ENCODE data around the gene ZNRF3.
"Not testable (repeated sequence)": the region's sequence is repeated elsewhere in the genome, so short reads cannot be mapped to it uniquely, and the experiment has no call there.

ZNRF3 gene

DNA sequence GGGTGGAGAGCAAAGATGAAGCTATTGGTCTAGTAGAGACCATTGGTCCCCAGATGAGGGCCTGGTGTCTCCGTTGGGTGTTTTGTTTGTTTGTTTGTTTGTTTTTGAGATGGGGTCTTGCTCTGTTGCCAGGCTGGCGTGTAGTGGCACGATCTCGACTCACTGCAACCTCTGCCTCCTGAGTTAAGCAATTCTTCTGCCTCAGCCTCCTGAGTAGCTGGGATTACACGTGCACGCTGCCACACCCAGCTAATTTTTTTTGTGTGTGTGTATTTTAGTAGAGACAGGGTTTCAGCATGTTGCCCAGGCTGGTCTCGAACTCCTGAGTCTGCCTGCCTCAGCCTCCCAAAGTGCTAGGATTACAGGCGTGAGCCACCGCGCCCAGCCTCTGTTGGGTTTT is 25.4 kb downstream of the ZNRF3 start:
- not testable (repeated sequence) for DNase-seq

DNA sequence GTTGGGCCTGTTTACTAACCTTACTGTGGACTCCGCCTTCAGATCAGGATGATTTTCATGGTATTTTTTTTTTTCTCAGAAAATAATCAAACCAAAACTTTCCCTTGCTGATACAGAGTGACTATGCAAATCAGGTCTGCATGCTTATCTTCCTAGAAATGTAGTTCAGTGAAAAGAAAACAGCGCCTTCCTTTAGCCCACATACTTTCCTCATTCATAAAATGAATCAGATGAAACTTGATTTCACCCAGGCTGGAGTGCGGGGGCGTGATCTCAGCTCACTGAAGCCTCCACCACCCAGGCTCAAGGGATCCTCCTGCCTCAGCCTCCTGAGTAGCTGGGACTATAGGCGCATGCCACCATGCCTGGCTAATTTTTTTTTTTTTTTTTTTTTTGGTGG is 26.0 kb downstream of the ZNRF3 start:
- DNase-seq = no peak

GRCh38 chr22:28910569-28911303 is 27.4 kb downstream of the ZNRF3 start:
- DNase-seq = no peak

DNA sequence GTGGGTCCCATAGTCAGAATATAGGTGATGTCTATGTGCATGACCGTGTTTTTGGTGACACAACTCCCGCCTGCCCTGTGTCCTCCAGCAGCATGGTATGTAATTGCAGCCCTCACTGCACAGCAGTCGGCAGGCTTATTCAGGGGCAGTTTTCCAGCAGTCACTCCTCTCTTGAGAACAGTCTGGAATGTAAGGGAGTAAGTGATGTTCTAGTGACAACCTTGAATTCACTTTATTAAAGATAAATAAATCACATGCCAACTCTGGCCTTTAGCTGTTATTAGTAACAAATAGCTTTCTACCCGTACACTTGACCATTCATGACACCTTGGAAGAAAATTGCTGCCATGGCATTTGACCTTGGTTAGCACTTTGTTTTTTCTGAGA is 27.9 kb downstream of the ZNRF3 start:
- DNase-seq = no peak

DNA sequence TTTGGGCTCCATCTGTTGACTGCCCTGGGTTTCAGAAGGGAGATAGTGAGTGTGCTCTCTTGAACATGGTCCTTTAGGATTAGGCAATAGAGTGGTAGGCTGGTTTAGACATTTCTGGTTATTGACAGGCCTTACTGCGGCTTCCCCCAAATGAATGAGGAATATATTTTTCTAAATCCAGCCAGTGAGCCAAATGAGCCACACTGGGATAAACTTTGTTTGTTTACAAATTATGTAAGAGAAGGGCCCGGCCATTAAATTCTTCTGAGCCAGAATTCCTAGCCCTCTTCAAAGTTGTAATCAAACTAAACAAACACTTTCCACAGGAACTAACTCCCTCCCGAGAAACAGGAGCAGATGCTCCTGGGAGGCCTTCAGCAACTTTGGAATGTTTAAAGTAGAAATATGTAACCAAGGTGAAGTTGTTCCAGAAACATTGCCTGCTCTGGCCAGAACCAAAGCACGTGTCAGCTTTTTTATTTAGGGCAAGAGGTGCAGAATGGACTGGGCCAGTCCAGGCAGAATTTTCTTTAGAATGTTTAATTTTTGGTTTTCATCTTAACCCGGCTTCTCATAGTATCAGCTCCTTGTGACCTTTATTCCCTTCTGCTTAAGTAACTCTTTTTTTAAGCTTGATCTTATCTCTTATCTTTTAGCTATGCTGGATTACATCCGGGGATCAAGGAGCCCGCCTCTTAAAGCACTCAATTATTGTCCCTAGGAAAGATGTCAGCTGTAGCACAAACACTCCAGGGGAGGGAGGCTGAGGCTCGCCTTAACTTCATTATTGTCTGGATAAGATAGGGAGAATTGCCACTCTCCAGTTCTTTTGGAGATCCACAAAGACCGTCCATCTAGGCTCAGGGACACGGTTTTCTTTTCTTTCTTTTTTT is 28.7 kb downstream of the ZNRF3 start:
- no peak for DNase-seq

GRCh38 chr22:28914201-28914600 is 30.8 kb downstream of the ZNRF3 start:
- DNase-seq = no peak

DNA sequence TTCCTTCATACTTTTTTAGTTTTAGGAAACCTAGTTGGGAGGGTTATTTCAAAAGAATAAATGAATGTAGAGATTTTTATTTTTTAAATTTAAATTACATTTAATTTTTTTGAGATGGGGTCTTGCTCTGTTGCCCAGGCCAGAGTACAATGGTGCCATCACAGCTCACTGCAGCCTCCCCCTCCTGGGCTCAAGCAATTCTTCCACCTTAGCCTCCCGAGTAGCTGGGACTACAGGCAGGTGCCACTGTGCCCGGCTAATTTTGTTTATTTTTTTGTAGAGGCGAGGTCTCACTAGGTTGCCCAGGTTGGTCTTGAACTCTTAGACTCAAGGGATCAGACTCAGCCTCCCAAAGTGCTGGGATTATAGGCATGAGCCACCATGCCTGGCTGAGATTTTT is 32.6 kb downstream of the ZNRF3 start:
- no peak for DNase-seq

- DNase-seq = peak; percentile 78 to 79
Observed at GRCh38 chr22:28917747-28918549, 34.6 kb downstream of the ZNRF3 start.

- no peak for DNase-seq
Observed at GRCh38 chr22:28918550-28919271, 35.3 kb downstream of the ZNRF3 start.

- no peak for DNase-seq
Observed at GRCh38 chr22:28920757-28921584, 37.6 kb downstream of the ZNRF3 start.

DNA sequence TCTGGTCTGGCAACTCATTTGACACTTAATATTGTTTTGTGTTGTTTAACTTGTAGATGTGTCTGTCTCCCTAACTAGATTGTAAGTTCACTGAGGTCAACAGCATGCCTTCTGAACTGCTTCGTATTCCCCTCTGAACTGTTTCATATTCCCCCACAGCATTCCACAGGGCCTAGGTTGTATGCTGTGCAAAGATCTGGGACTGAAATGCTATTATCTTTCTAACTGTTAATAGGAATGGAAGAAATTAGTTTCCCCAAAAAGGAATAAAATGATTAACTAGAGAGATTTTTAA is 38.2 kb downstream of the ZNRF3 start:
- no peak for DNase-seq

- DNase-seq = no peak
Observed at GRCh38 chr22:28922540-28923244, 39.3 kb downstream of the ZNRF3 start.

- DNase-seq = peak; percentile 74 to 77
Observed at GRCh38 chr22:28923826-28924732, 40.7 kb downstream of the ZNRF3 start.

GRCh38 chr22:28925916-28926315 is 42.5 kb downstream of the ZNRF3 start:
- DNase-seq = no peak

DNA sequence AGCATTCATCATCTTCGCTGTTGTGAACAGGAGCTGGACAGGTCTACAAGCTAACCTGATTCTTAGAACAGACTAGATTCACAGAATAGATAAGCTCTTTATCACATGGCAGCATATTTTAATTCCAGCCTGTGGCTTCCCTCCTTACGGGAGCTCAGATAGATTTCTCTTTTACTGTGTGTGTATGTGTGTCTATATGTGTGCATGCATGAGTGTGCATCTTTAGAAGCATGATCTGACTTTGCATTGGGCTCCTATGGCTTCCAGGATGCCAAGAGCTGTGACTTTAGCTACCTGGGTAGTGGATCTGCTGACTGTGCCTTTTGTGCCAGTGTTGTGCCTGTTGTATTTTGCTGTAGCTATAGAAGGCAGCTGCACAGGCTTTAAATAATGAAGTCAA is 44.3 kb downstream of the ZNRF3 start:
- DNase-seq = no peak

- DNase-seq = no peak
Observed at GRCh38 chr22:28929197-28929596, 45.8 kb downstream of the ZNRF3 start.

DNA sequence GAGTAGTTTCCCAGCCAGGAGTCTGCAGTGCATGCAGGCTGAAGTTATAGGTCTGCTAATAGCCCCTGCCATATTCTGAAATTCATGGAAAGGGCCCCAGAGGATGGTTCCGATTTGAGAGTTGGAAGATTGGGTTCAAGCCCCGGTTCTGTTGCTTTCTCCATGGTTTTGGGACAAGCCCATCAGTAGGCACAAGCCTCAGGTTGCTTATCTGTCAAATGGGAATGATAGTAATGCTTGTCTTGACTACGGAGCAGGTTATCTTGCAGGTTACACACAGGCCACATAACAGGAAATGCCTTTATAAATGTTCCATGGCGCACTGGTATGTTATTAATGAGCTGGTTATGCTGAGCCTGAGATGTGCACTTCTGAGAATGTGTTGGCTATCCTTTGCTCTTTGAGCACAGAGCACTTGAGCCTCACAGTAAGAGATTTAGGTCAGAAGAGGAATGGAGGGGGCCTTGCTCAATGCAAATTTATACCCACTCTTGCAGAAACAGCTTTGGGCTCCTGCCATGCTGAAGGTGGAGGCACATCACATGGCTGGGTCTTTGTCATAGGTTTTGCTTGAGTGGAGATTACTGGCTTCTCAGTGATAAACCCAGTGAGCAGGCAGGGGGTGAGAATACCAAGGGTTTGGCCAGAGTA is 47.1 kb downstream of the ZNRF3 start:
- no peak for DNase-seq

- DNase-seq = no peak
Observed at GRCh38 chr22:28931844-28932567, 48.6 kb downstream of the ZNRF3 start.

DNA sequence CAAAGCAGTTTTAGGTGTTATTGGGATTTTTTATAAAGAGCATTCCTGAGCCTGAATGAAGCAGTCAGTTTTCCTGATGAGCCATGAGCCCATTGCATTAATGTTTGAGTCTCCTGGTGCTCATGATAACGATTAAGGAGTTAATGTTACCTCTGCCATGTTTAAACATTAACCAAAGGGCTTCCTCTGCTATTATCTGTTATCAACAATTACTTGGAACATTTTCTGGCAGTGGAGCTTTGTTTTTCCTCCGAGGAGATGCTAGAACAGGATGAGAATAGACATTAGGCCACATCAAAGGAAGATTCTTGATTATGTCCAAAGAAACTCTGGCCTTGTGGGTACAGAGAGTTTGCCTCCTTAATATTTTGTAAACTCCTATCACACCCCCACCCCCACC is 49.9 kb downstream of the ZNRF3 start:
- DNase-seq = no peak
